T-cell (primary cell): ENCODE measurements around the gene NTRK1. TPM values are rescaled to one million over a fixed set of nuclear protein-coding genes. Genes with fewer than 3 reads are reported as not detected.

Experiments
- ATAC-seq, 4 experiments: fragments of 200-7000 bp in 3 of 4; fragments of 150-1000 bp in 1 of 4; cut with Tn5 transposase; replicated peaks in 1 of 4; 1 replicate in 3 of 4; 2 replicates in 1 of 4; pipeline ENCODE4 v1.10.0; 2021; ENCODE audit warnings: moderate library complexity in 3 of 4, mild to moderate bottlenecking in 2 of 4, moderate number of reproducible peaks in 1 of 4
- CTCF ChIA-PET, 2 donors: fragments of 300-600 bp; sonication (Branson Sonifier 250); formaldehyde crosslinking; loops; one replicate each; lab custom pipeline; 2022; ENCODE audit warnings: antibody characterized with exemption in 2 of 2; lab: Charles Lee
- POLR2A ChIA-PET, 2 donors: fragments of 300-600 bp; sonication (Branson Sonifier 250); formaldehyde crosslinking; loops; one replicate each; lab custom pipeline; 2022; ENCODE audit warnings: antibody characterized with exemption in 2 of 2; lab: Charles Lee
- DNase-seq, 35 experiments: peaks; one replicate each; pipeline versions ENCODE4 v3.0.0 to v3.0.0-alpha.2; 2013 to 2023
- H3K27ac ChIP-seq: one replicate; pipeline ENCODE4 v1.5.1; 2013; ENCODE audit warnings: low read length
- H3K27me3 ChIP-seq, 2 experiments: replicated peaks in 1 of 2; 1 replicate in 1 of 2; 2 replicates in 1 of 2; pipeline versions ENCODE4 v1.6.1 to v1.7.0; 2013; ENCODE audit warnings: low read length in 1 of 2, mixed read lengths in 1 of 2; ENCODE audit not compliant: control insufficient read depth in 2 of 2, insufficient read depth in 2 of 2; ENCODE audit errors: extremely low read depth in 1 of 2
- H3K36me3 ChIP-seq, 2 donors: 1 replicate in 1 of 2; 2 replicates in 1 of 2; pipeline versions ENCODE4 v1.6.1 to v1.7.0; 2013; ENCODE audit warnings: low read length in 1 of 2; ENCODE audit not compliant: control insufficient read depth in 2 of 2, insufficient read depth in 1 of 2; ENCODE audit errors: extremely low read depth in 1 of 2
- H3K4me1 ChIP-seq, 2 experiments: 1 replicate in 1 of 2; 2 replicates in 1 of 2; pipeline versions ENCODE4 v1.6.1 to v1.7.0; 2013; ENCODE audit warnings: low read length in 2 of 2, mixed read lengths in 1 of 2; ENCODE audit not compliant: insufficient read depth in 2 of 2, control insufficient read depth in 1 of 2; ENCODE audit errors: extremely low read depth in 1 of 2
- H3K4me3 ChIP-seq, 2 donors: 1 replicate in 1 of 2; 2 replicates in 1 of 2; pipeline versions ENCODE4 v1.5.1 to v1.7.0; 2013; ENCODE audit warnings: mild to moderate bottlenecking in 2 of 2, low read length in 1 of 2, moderate library complexity in 1 of 2; ENCODE audit not compliant: control insufficient read depth in 1 of 2; ENCODE audit errors: extremely low read depth in 1 of 2
- H3K9me3 ChIP-seq: 2 replicates; pipeline ENCODE4 v1.7.0; 2013
- H3K27ac Mint-ChIP-seq, 2 donors: one replicate each; pipeline ENCODE4 v1.8.0; 2020 to 2021; ENCODE audit warnings: mild to moderate bottlenecking in 2 of 2, mixed read lengths in 2 of 2
- H3K27me3 Mint-ChIP-seq, 2 donors: one replicate each; pipeline ENCODE4 v1.8.0; 2021 to 2022; ENCODE audit warnings: mixed read lengths in 2 of 2
- H3K36me3 Mint-ChIP-seq: one replicate; pipeline ENCODE4 v1.8.0; 2021; ENCODE audit warnings: mixed read lengths
- H3K4me1 Mint-ChIP-seq, 3 donors: one replicate each; pipeline ENCODE4 v1.8.0; 2020 to 2022; ENCODE audit warnings: mixed read lengths in 3 of 3, mild to moderate bottlenecking in 1 of 3
- H3K4me3 Mint-ChIP-seq, 3 donors: one replicate each; pipeline ENCODE4 v1.8.0; 2020 to 2022; ENCODE audit warnings: mild to moderate bottlenecking in 3 of 3, mixed read lengths in 3 of 3, moderate library complexity in 3 of 3
- H3K9me3 Mint-ChIP-seq, 3 donors: one replicate each; pipeline ENCODE4 v1.8.0; 2020 to 2022; ENCODE audit warnings: mixed read lengths in 3 of 3
- WGBS: methylation state at CpG from one replicate; pipeline ENCODE4 v1.1.5; 2013; ENCODE audit warnings: missing lambda C conversion rate; ENCODE audit not compliant: insufficient coverage; 5-methylcytosine and 5-hydroxymethylcytosine counted together
- total RNA-seq, 35 experiments: library from RNA in 6 of 35; stranded (reverse) in 6 of 35; fragments of 120-200 nt in 1 of 35; gene quantifications; one replicate each; pipeline versions ENCODE4 v1.2.1 to v1.2.4 and lab custom pipeline; 2013 to 2026

The NTRK1 gene
- total RNA-seq, 5 donors from 2014 or later (not counting 1 experiment from before 2014, with no cell fraction given) = 0.36 to 1.2 (median 0.60) TPM

DNA sequence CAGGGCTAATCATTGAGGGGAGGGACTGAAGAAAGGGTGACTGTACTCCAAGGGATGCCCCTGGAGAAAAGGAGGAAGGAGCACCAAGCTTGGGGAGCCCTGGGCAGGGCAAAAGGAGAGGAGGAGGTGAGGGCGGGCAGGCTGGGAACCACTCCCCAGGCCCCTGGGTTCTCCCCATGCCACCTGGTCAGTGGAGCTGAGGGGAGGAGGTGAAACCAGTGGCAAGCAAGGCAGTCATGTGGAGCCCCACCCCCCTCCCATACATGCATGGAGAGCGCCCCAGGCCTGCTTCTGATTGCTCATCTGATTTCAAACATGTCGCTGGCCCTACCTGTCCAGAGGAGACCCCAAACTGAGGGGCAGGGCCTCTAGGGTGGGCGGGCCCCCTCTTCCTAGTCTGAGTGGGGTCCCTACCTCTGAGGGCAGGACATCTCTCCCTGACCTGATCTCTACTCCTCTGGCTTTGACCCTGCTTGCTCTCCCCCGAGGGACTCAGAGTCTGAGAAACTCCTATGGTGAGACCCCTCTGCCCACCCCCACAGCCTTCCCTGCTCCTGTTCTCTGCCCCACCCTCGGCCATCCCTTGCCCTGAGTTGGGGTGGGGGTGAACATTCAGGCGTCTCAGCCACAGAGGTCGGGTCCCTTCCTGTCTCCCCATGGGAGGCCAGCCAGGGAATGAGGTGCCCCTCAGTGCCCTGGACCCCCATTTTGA is 20.3 kb upstream of the NTRK1 start:
- H3K4me1 ChIP-seq = peaks cover 0 to 27% of the 10 kb centered on the region in 2 experiments
- ATAC-seq (no peak), DNase-seq (no peak)
- POLR2A ChIA-PET = interaction anchor here in 1 of 2 donors (0.5 kb wide), 1 partner anchor 18 kb away, joined by 3 read pairs; no protein-coding TSS in a partner anchor
- Mint-ChIP-seq H3K27me3 (peaks cover 42 to 61% of the 10 kb centered on the region in 2 donors), H3K9me3 (no peaks in the 10 kb centered on the region), H3K4me3 (no peak overlapping the region), H3K36me3 (peaks cover 2% of the 10 kb centered on the region), H3K4me1 (peaks cover 19 to 30% (median 28%) of the 10 kb centered on the region in 3 donors), H3K27ac (no peak overlapping the region)
- H3K27me3 ChIP-seq = peaks cover 7 to 85% of the 10 kb centered on the region in 2 experiments
- WGBS = 50% methylated on average over 2 of the region's 8 CpGs
- H3K27ac ChIP-seq = no peak overlapping the region
- no peaks in the 10 kb centered on the region for H3K36me3 ChIP-seq
- H3K4me3 ChIP-seq = no peak overlapping the region
- no peaks in the 10 kb centered on the region for H3K9me3 ChIP-seq
- CTCF ChIA-PET = interaction anchor here in 1 of 2 donors (0.6 to 1.3 kb wide), 2 partner anchors 20 to 44 kb away, joined by 3 to 8 read pairs; partner anchors contain the start of gene NTRK1

DNA sequence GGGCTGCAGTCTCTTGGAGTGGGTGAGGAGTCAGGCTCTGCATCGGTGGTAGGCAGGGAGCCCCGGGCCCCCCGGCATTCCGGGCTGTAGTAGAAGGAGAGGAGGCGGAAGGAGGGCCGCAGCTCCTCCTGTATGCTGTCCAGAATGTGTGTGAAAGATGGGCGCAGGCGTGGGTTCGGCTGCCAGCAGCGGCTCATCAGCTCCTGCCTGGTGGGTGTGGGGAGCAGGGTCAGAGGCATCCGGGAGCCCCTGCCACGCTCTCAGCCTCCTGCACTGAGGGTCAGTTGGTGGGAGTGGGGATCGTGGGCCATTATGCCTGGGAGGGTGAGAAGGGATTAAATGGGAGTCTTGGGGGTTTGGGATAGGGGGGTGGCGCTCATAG is 19.8 kb upstream of the NTRK1 start:
- WGBS = 89% methylated on average over 13 of the region's 14 CpGs

DNA sequence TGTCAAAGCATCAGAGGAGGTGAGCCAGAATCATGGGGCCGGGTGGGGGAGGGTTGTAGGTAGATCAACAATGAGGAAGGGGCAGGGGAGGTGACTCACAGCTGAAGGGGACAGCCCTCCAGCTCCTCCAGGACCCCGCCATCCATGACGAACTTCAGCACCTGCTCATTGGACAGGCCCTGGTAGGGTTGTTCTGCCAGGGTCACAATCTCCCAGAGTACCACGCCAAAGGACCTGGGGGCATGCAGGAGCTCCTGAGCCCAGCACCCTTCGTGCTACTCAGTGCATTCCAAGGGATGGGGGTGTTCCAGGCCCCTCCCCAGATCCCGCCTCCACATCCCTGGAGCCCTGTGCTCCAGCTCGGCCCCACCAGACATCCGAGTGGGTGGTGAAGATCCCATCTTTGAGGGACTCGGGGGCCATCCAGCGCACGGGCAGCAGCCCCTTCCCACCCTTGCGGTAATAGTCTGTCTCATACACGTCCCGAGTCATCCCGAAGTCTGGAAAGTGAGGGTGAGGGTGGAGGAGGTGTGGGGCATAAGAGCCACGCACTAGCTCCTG is 19.3 kb upstream of the NTRK1 start:
- DNase-seq (no peak), ATAC-seq (no peak)
- peaks cover 0 to 24% of the 10 kb centered on the region in 2 experiments for H3K4me1 ChIP-seq
- no peak overlapping the region for H3K27ac ChIP-seq
- no peak overlapping the region for H3K4me3 ChIP-seq
- no peaks in the 10 kb centered on the region for H3K9me3 Mint-ChIP-seq
- ChIA-PET POLR2A (no interaction called here), CTCF (interaction anchor here in 1 of 2 donors (1.3 kb wide), 1 partner anchor 45 kb away, joined by 3 read pairs; no protein-coding TSS in a partner anchor)
- peaks cover 2% of the 10 kb centered on the region for H3K36me3 Mint-ChIP-seq
- 92% methylated on average over 8 of the region's 16 CpGs for WGBS
- H3K27ac Mint-ChIP-seq = no peak overlapping the region
- H3K9me3 ChIP-seq = no peaks in the 10 kb centered on the region
- peaks cover 7 to 92% of the 10 kb centered on the region in 2 experiments for H3K27me3 ChIP-seq
- peaks cover 44 to 68% of the 10 kb centered on the region in 2 donors for H3K27me3 Mint-ChIP-seq
- no peak overlapping the region for H3K4me3 Mint-ChIP-seq
- H3K36me3 ChIP-seq = no peaks in the 10 kb centered on the region
- H3K4me1 Mint-ChIP-seq = peaks cover 14 to 27% (median 22%) of the 10 kb centered on the region in 3 donors

More for the DNA sequence above, 19.8 kb upstream of the NTRK1 start:
- Mint-ChIP-seq H3K27me3 (peaks cover 44 to 64% of the 10 kb centered on the region in 2 donors), H3K4me1 (peaks cover 19 to 29% (median 26%) of the 10 kb centered on the region in 3 donors), H3K9me3 (no peaks in the 10 kb centered on the region), H3K36me3 (peaks cover 2% of the 10 kb centered on the region), H3K27ac (no peak overlapping the region), H3K4me3 (no peak overlapping the region)
- ChIA-PET CTCF (interaction anchor here in 1 of 2 donors (0.6 to 1.3 kb wide), 2 partner anchors 20 to 44 kb away, joined by 3 to 8 read pairs; partner anchors contain the start of gene NTRK1), POLR2A (no interaction called here)
- no peak overlapping the region for H3K4me3 ChIP-seq
- peaks cover 0 to 29% of the 10 kb centered on the region in 2 experiments for H3K4me1 ChIP-seq
- no peaks in the 10 kb centered on the region for H3K9me3 ChIP-seq
- DNase-seq = no peak
- no peaks in the 10 kb centered on the region for H3K36me3 ChIP-seq
- ATAC-seq = no peak
- H3K27ac ChIP-seq = no peak overlapping the region
- peaks cover 7 to 88% of the 10 kb centered on the region in 2 experiments for H3K27me3 ChIP-seq

DNA sequence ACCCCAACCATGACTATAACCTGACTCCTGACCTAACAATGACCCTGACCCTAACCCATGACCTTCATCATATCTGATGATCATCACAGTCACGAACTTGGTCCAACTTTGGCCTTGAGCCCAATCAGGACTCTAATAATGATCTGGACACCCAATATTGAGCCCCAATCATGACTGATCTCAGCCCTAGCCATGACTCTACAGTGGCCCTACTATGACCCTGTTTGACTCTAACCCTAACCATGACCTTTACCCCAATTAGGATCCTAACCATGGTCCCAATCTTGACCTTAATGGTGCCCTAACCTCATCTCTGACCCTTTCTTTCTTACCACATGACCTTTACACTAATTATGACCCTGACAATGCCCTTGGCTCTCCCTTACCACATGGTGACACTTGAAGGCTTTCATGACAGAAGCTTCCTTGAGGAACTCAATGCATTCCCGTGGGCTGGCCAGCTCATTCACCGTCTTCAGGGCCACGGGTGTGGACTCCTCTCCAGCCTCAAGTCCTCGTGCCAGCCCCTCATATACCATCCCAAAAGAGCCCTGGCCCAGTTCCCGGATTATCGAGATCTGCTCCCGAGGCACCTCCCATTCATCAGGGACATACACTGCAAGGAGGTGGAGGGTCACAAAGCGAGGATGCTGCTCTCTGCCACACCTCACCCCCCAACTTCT is 17.9 kb upstream of the NTRK1 start:
- Mint-ChIP-seq H3K9me3 (no peaks in the 10 kb centered on the region), H3K4me1 (peaks cover 14 to 29% (median 26%) of the 10 kb centered on the region in 3 donors), H3K36me3 (peaks cover 2% of the 10 kb centered on the region), H3K27ac (peak overlapping the region in 1 of 2 donors; percentile 2), H3K4me3 (no peak overlapping the region), H3K27me3 (peaks cover 44 to 79% of the 10 kb centered on the region in 2 donors)
- DNase-seq = no peak
- ATAC-seq = no peak
- CTCF ChIA-PET = no interaction called here
- WGBS = 70% methylated on average over 8 of the region's 9 CpGs
- Histone ChIP-seq H3K27ac (no peak overlapping the region), H3K27me3 (peaks cover 7 to 91% of the 10 kb centered on the region in 2 experiments), H3K9me3 (no peaks in the 10 kb centered on the region), H3K36me3 (no peaks in the 10 kb centered on the region), H3K4me3 (no peak overlapping the region), H3K4me1 (peaks cover 0 to 20% of the 10 kb centered on the region in 2 experiments)
- POLR2A ChIA-PET = no interaction called here

DNA sequence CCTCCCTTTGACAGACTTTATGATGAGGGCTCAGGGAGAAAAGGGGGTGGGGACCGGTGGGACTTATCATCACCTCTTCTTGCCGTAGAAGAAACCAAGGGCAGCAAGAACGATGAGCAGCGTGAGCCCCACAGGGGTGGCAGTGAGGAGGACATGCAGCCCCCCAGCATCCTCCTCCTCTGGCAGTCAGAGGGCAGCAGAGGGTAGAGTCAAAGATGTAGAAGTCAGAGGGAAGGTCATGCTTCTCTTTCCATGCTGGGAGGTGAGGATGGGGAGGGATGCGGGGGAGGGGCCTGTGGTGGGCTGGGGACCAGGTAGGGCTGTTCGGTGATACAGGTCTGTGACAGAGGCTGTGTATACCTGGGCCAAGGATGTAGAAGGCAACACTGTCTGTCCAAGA is 16.6 kb upstream of the NTRK1 start:
- Mint-ChIP-seq H3K4me3 (peak overlapping the region in 1 of 3 donors; percentile 70), H3K36me3 (peaks cover 2% of the 10 kb centered on the region), H3K4me1 (peaks cover 23 to 38% (median 35%) of the 10 kb centered on the region in 3 donors), H3K9me3 (no peaks in the 10 kb centered on the region), H3K27ac (peak overlapping the region in 1 of 2 donors; percentile 58), H3K27me3 (peaks cover 38 to 77% of the 10 kb centered on the region in 2 donors)
- Histone ChIP-seq H3K4me1 (peaks cover 0 to 30% of the 10 kb centered on the region in 2 experiments), H3K9me3 (no peaks in the 10 kb centered on the region), H3K36me3 (no peaks in the 10 kb centered on the region), H3K27me3 (peaks cover 10 to 89% of the 10 kb centered on the region in 2 experiments), H3K4me3 (no peak overlapping the region), H3K27ac (no peak overlapping the region)
- ChIA-PET POLR2A (no interaction called here), CTCF (interaction anchor here in 1 of 2 donors (0.6 kb wide), 1 partner anchor 59 kb away, joined by 3 read pairs; no protein-coding TSS in a partner anchor)
- DNase-seq (no peak), ATAC-seq (no peak)
- WGBS = 67% methylated on average over 1 of the region's 6 CpGs

DNA sequence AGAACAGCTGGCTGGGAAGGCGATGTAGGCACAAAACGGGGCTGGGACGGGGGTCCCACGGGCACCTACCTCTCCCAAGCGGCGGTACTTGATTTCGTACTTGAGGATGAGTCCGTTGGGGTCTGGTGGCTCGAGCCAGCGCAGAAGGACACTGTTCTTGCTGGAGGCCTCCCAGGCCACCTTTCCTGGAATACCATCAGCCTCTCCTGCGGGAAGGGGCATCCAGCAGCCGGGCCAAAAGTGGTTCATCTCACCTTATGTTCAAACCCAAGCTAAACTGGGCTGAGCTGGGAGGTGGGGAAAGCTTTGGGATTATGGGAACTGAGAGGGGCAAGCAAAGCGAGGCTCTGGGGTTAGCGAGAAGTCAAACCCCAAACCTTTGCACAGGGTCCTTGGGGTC is 16.0 kb upstream of the NTRK1 start:
- no peak for DNase-seq
- 34% methylated on average over 9 of the region's 14 CpGs for WGBS
- H3K9me3 ChIP-seq = no peaks in the 10 kb centered on the region
- peaks cover 0 to 30% of the 10 kb centered on the region in 2 experiments for H3K4me1 ChIP-seq
- no peak for ATAC-seq
- Mint-ChIP-seq H3K4me1 (peaks cover 24 to 39% (median 37%) of the 10 kb centered on the region in 3 donors), H3K4me3 (peak overlapping the region; percentile 6 to 70 (median 37)), H3K36me3 (peaks cover 2% of the 10 kb centered on the region), H3K27me3 (peaks cover 37 to 75% of the 10 kb centered on the region in 2 donors), H3K9me3 (no peaks in the 10 kb centered on the region), H3K27ac (no peak overlapping the region)
- no peak overlapping the region for H3K27ac ChIP-seq
- ChIA-PET CTCF (interaction anchor here in 1 of 2 donors (0.6 kb wide), 1 partner anchor 60 kb away, joined by 3 read pairs; no protein-coding TSS in a partner anchor), POLR2A (no interaction called here)
- peak overlapping the region; percentile 10 to 25 for H3K4me3 ChIP-seq
- peaks cover 10 to 87% of the 10 kb centered on the region in 2 experiments for H3K27me3 ChIP-seq
- H3K36me3 ChIP-seq = no peaks in the 10 kb centered on the region
